A673 (cell line): Measurements from ENCODE around the gene GNAT1. TPM values are rescaled to one million over a fixed set of nuclear protein-coding genes. Genes with fewer than 3 reads are reported as not detected.

Experiments used
- BruUV-seq: library from RNA; stranded (reverse); fragments of 400-500 nt; replicated peaks from 2 replicates; lab custom pipeline; 2021; lab: Mats Ljungman, UMichigan
- CTCF ChIA-PET: fragments of 300-600 bp; sonication (Branson Sonifier 250); formaldehyde crosslinking; loops from one replicate; lab custom pipeline; 2022; ENCODE audit warnings: antibody characterized with exemption; lab: Charles Lee
- POLR2A ChIA-PET: fragments of 300-600 bp; sonication (Branson Sonifier 250); formaldehyde crosslinking; loops from one replicate; lab custom pipeline; 2022; ENCODE audit warnings: antibody characterized with exemption; ENCODE audit not compliant: low non-redundant PET; lab: Charles Lee
- DNase-seq: peaks from one replicate; pipeline ENCODE4 v3.0.0-alpha.2; 2015; ENCODE audit warnings: low spot score
- H3K27ac ChIP-seq: fragments of 200-600 bp; sonication (generic); 2 replicates; pipeline ENCODE4 v1.5.1; 2016; ENCODE audit warnings: mixed run types, low read depth, mild to moderate bottlenecking, mixed read lengths, antibody characterized with exemption, low read length; ENCODE audit not compliant: poor library complexity, severe bottlenecking
- H3K27me3 ChIP-seq: fragments of 200-600 bp; sonication (generic); replicated peaks from 2 replicates; pipeline ENCODE4 v1.6.1; 2017; ENCODE audit warnings: mixed run types, low read depth, mild to moderate bottlenecking, mixed read lengths, antibody characterized with exemption, low read length; ENCODE audit not compliant: insufficient read depth, poor library complexity
- H3K36me3 ChIP-seq: fragments of 200-600 bp; sonication (generic); 2 replicates; pipeline ENCODE4 v1.6.1; 2016; ENCODE audit warnings: mixed run types, mild to moderate bottlenecking, mixed read lengths, antibody characterized with exemption, low read length; ENCODE audit not compliant: insufficient read depth, poor library complexity, severe bottlenecking
- H3K4me1 ChIP-seq: fragments of 200-600 bp; sonication (generic); 2 replicates; pipeline ENCODE4 v1.6.1; 2017; ENCODE audit warnings: mixed run types, mild to moderate bottlenecking, mixed read lengths, antibody characterized with exemption, low read length; ENCODE audit not compliant: insufficient read depth, poor library complexity, severe bottlenecking
- H3K4me3 ChIP-seq: fragments of 200-600 bp; sonication (generic); 2 replicates; pipeline ENCODE4 v1.5.1; 2016; ENCODE audit warnings: low read depth, mixed run types, mild to moderate bottlenecking, mixed read lengths, low read length; ENCODE audit not compliant: poor library complexity, severe bottlenecking
- H3K9me3 ChIP-seq: fragments of 200-600 bp; sonication (generic); 2 replicates; pipeline ENCODE4 v1.6.1; 2016; ENCODE audit warnings: mixed run types, low read depth, mild to moderate bottlenecking, mixed read lengths, antibody characterized with exemption, low read length; ENCODE audit not compliant: poor library complexity, severe bottlenecking
- CTCF ChIP-seq: fragments of 300-800, 200-600 bp; sonication (generic); conservative IDR thresholded peaks from 2 replicates; pipeline ENCODE4 v1.5.1; 2017; ENCODE audit warnings: low read depth, mild to moderate bottlenecking, antibody characterized with exemption, low read length, moderate library complexity, mixed read lengths
- EZH2 ChIP-seq: fragments of 200-600 bp; sonication (generic); IDR thresholded peaks from 2 replicates; pipeline ENCODE4 v1.6.1; 2017; ENCODE audit warnings: borderline replicate concordance, low read depth, mild to moderate bottlenecking, mixed read lengths, antibody characterized with exemption, low read length; ENCODE audit not compliant: poor library complexity, severe bottlenecking
- intact Hi-C: fragments of 100-400 bp; cut with micrococcal nuclease; formaldehyde crosslinking; loops from one replicate; pipeline ENCODE4 v1.10.0; 2022; ENCODE audit not compliant: unreplicated experiment
- total RNA-seq: library from RNA; stranded (reverse); gene quantifications from 2 replicates; pipeline ENCODE4 v1.2.3, GENCODE V29; 2021

Gene GNAT1
- total RNA-seq, 1 experiment from 2014 or later = not detected

DNA sequence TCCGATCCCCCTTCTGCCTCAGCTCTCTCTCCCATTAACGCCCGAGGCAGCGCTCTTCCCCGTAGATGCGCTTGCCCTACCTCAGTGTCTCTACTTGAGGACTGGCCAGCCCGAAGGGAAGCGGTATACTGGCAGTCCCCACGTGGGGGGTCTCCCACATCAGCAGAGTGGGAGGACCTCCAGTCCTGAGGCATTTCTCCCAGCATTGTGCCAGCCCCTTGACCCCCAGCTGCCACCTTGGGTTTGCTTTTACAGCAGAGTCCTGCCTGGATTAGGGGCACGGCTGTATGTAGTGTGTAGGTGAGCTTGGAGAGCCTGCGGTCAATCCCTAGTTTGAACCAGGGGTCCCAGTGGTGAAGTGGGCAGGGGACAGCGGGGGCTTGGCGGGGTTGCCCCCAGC is 35.5 kb upstream of the GNAT1 start:
- Histone ChIP-seq H3K36me3 (no peaks in the 10 kb centered on the region), H3K4me1 (no peaks in the 10 kb centered on the region), H3K27ac (no peak overlapping the region), H3K27me3 (no peaks in the 10 kb centered on the region), H3K4me3 (peak overlapping the region; percentile 50), H3K9me3 (no peaks in the 10 kb centered on the region)
- CTCF ChIA-PET = no interaction called here
- TF ChIP-seq CTCF (no peak), EZH2 (no peak)
- DNase-seq = no peak
- POLR2A ChIA-PET = no interaction called here
- intact Hi-C loops = no loop called here
- BruUV-seq = no TSS peak

GRCh38 chr3:50156549-50157493 is 34.6 kb upstream of the GNAT1 start:
- POLR2A ChIA-PET = no interaction called here
- DNase-seq = no peak

GRCh38 chr3:50157827-50158529 is 33.4 kb upstream of the GNAT1 start:
- Histone ChIP-seq H3K36me3 (no peaks in the 10 kb centered on the region), H3K4me1 (no peaks in the 10 kb centered on the region), H3K27ac (no peak overlapping the region), H3K27me3 (no peaks in the 10 kb centered on the region), H3K4me3 (no peak overlapping the region), H3K9me3 (no peaks in the 10 kb centered on the region)
- BruUV-seq = no TSS peak
- CTCF ChIA-PET = no interaction called here
- no peak for DNase-seq
- POLR2A ChIA-PET = no interaction called here
- intact Hi-C loops = no loop called here
- no peak for TF ChIP-seq CTCF
- TF ChIP-seq EZH2 = no peak

More at GRCh38 chr3:50156549-50157493, 34.6 kb upstream of the GNAT1 start:
- Histone ChIP-seq H3K4me3 (peak overlapping the region; percentile 34), H3K27me3 (no peaks in the 10 kb centered on the region), H3K36me3 (no peaks in the 10 kb centered on the region), H3K27ac (no peak overlapping the region), H3K4me1 (no peaks in the 10 kb centered on the region), H3K9me3 (no peaks in the 10 kb centered on the region)
- TF ChIP-seq CTCF (no peak), EZH2 (no peak)
- CTCF ChIA-PET = no interaction called here
- intact Hi-C loops = no loop called here
- BruUV-seq = no TSS peak
